Neural crest cell (in vitro differentiated cells): ENCODE data around the gene FKRP. TPM values are rescaled to one million over a fixed set of nuclear protein-coding genes. Genes with fewer than 3 reads are reported as not detected.

Experiments used
- DNase-seq: peaks from one replicate; pipeline ENCODE4 v3.0.0; 2021; ENCODE audit warnings: low read depth, mixed read lengths, low spot score
- H3K27ac Mint-ChIP-seq: one replicate; pipeline ENCODE4 v1.8.0; 2021; ENCODE audit warnings: mild to moderate bottlenecking, mixed read lengths; ENCODE audit not compliant: unreplicated experiment
- H3K27me3 Mint-ChIP-seq: 2 replicates; pipeline ENCODE4 v1.8.0; 2021; ENCODE audit warnings: low read depth, mild to moderate bottlenecking, mixed read lengths
- H3K36me3 Mint-ChIP-seq: 2 replicates; pipeline ENCODE4 v1.8.0; 2021; ENCODE audit warnings: low read depth, mild to moderate bottlenecking, mixed read lengths
- H3K4me1 Mint-ChIP-seq: 2 replicates; pipeline ENCODE4 v1.8.0; 2021; ENCODE audit warnings: mixed read lengths
- H3K4me3 Mint-ChIP-seq: one replicate; pipeline ENCODE4 v1.8.0; 2021; ENCODE audit warnings: mild to moderate bottlenecking, mixed read lengths
- H3K9me3 Mint-ChIP-seq: 2 replicates; pipeline ENCODE4 v1.8.0; 2021; ENCODE audit warnings: mixed read lengths
- total RNA-seq: library from RNA; stranded (reverse); gene quantifications from 2 replicates; pipeline ENCODE4 v1.2.1, GENCODE V29; 2021
- TF ChIP-seq, protein P1 (sequence below): fragments of 200-600 bp; sonication (generic); conservative IDR thresholded peaks from 2 replicates; pipeline ENCODE4 v1.5.0; 2021; ENCODE audit warnings: antibody characterized with exemption, mild to moderate bottlenecking

FKRP gene
- total RNA-seq, 1 donor from 2014 or later, result 38.6 TPM

DNA sequence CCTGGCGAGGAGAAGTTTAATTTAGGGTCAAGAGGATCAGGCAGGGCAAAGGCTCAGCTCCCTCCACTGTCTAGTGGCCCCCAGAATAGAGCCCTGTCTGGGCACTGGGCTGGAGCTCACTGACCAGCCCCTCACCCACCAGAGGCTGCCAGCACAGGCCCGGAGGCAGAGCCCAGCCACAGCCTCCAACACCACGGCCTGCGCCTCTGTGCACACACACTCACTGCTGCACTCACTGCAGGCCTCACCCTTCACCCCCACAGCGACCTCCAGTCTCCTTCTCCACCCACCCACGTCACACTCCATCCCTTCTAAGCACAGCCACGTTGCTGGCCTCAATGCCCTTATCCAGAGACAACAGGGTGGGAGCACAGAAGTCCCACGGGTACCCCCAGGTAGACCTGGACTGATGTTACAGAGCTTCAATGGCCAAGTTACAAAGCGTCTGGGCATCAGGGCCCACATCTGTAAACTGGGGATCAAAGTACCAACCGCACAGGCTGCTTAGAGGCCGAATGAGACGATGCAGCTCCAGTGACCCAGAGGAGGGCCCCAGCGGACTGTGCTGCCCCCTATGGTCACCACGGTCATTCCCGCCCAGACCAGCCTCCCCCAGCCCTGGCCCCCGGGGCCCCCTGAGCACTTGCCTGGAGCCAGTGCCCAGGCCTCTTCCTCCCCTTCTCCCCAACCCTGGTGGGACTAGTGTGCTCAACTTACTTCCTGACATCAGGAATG, 24.4 kb upstream of the FKRP start:
- H3K27me3 Mint-ChIP-seq, result peaks cover 2% of the 10 kb centered on the region
- H3K4me3 Mint-ChIP-seq, result peak overlapping the region; percentile 23
- peaks cover 10% of the 10 kb centered on the region for H3K4me1 Mint-ChIP-seq
- TF ChIP-seq, protein P1, sequence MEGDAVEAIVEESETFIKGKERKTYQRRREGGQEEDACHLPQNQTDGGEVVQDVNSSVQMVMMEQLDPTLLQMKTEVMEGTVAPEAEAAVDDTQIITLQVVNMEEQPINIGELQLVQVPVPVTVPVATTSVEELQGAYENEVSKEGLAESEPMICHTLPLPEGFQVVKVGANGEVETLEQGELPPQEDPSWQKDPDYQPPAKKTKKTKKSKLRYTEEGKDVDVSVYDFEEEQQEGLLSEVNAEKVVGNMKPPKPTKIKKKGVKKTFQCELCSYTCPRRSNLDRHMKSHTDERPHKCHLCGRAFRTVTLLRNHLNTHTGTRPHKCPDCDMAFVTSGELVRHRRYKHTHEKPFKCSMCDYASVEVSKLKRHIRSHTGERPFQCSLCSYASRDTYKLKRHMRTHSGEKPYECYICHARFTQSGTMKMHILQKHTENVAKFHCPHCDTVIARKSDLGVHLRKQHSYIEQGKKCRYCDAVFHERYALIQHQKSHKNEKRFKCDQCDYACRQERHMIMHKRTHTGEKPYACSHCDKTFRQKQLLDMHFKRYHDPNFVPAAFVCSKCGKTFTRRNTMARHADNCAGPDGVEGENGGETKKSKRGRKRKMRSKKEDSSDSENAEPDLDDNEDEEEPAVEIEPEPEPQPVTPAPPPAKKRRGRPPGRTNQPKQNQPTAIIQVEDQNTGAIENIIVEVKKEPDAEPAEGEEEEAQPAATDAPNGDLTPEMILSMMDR, result peak; percentile 29
- no peaks in the 10 kb centered on the region for H3K9me3 Mint-ChIP-seq
- no peak for DNase-seq
- H3K36me3 Mint-ChIP-seq, result peaks cover 6% of the 10 kb centered on the region
- H3K27ac Mint-ChIP-seq, result no peak overlapping the region

DNA sequence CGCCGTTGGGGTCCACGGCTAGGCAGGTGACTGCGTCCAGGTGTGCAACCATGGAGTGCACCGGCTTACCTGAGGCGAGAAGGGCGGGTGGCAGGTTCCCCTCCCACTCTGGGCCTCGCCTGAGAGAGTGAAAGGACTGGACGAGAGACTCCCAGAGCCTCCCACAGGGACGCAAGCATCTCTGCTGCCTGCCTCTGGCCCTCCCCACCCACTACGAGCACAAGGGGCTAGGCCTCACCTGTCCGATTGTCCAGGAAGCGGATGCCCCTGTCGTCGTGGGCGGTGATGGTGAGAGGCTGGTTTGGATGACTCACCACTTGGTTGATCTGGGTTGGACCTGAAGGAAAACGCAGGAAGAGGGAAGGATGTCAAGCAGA, 23.9 kb upstream of the FKRP start:
- Mint-ChIP-seq H3K36me3 (peaks cover 6% of the 10 kb centered on the region), H3K27ac (peak overlapping the region; percentile 28), H3K4me3 (no peak overlapping the region), H3K27me3 (peaks cover 2% of the 10 kb centered on the region), H3K9me3 (no peaks in the 10 kb centered on the region), H3K4me1 (peaks cover 9% of the 10 kb centered on the region)
- TF ChIP-seq, protein P1, result no peak
- no peak for DNase-seq

DNA sequence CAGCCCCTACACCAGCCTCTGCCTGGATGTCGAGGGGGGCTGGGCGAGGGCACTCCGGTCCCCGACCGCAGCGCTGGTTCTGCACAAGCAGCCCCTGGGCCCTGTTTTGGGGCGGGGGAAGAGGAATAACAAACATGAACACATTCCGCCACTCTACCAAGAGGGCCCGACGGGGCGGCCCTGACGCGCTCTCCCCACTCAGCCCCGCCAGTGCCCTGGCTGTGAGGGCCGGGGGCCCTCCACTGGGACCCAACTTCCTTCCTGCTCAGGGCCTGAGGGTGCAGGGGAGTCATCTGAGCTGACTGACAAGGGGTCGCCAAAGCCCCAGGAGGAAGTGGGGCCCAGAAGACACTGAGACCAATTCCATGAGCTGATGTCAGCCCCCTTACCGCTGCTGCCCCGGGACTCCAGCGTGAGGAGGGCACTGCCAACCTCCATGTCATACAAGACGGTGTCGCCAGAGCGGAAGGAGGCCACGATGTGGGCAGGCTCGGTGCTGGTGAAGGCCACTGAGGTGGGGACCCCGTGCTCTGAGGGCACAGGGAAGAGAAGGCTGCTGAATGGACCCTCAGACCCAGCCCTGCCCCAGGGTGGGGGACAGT, 23.3 kb upstream of the FKRP start:
- H3K9me3 Mint-ChIP-seq, result no peaks in the 10 kb centered on the region
- H3K4me3 Mint-ChIP-seq, result no peak overlapping the region
- peaks cover 2% of the 10 kb centered on the region for H3K27me3 Mint-ChIP-seq
- no peak overlapping the region for H3K27ac Mint-ChIP-seq
- peaks cover 9% of the 10 kb centered on the region for H3K4me1 Mint-ChIP-seq
- H3K36me3 Mint-ChIP-seq, result peaks cover 6% of the 10 kb centered on the region
- TF ChIP-seq, protein P1, result no peak
- no peak for DNase-seq

DNA sequence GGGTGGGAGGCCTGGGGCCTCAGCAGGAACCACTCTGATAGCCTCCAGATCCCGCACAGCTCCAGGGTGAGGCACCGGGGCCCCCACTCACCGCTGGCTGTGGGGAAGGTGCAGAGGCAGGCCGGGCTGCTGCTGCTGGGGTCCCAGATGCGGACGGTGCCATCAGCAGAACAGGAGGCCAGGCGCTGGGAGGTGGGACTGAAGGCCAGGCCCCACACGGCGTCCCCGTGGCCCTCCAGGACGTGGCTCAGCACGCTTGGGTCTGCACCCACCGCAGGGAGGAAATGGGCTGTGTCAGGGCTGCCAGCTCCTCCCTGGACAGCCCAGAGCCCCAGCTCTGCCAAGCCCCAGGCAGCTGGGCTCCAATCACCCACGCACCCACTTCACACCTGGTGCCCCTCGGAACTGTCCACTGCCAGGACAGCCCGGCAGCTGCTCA, 22.8 kb upstream of the FKRP start:
- TF ChIP-seq, protein P1, result no peak
- H3K36me3 Mint-ChIP-seq, result peaks cover 6% of the 10 kb centered on the region
- no peak overlapping the region for H3K27ac Mint-ChIP-seq
- H3K4me3 Mint-ChIP-seq, result no peak overlapping the region
- H3K4me1 Mint-ChIP-seq, result peaks cover 4% of the 10 kb centered on the region
- H3K9me3 Mint-ChIP-seq, result no peaks in the 10 kb centered on the region
- DNase-seq, result no peak
- H3K27me3 Mint-ChIP-seq, result no peaks in the 10 kb centered on the region

DNA sequence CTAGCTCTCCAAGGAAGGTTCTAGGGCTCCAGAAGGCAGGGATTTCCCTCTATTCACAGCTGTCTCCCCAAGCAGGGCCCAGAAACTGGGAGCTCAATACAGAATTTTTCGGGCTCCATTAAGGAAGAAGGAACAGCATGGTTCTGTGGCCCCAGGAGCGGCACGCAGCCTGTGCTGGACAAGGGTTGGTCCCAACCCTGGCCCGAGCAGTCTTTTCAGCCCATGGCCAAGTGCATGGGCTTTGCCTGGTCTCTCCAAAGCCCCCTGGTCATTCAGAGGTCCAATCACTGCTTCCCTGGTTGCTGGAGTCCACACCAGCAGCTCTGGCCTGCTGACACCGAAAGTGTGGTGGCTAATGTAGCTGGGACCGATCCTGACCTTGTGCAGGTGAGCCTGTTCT, 22.4 kb upstream of the FKRP start:
- Mint-ChIP-seq H3K4me3 (no peak overlapping the region), H3K27me3 (no peaks in the 10 kb centered on the region), H3K27ac (no peak overlapping the region), H3K36me3 (peaks cover 6% of the 10 kb centered on the region), H3K9me3 (no peaks in the 10 kb centered on the region), H3K4me1 (no peaks in the 10 kb centered on the region)
- TF ChIP-seq, protein P1, result no peak
- no peak for DNase-seq
